LHCN-M2 (cell line): ENCODE results near the gene CPNE9. TPM values are rescaled to one million over a fixed set of nuclear protein-coding genes. Genes with fewer than 3 reads are reported as not detected.

Experiments used
- DNase-seq: peaks from one replicate; pipeline ENCODE4 v3.0.0-alpha.2; 2012; ENCODE audit warnings: low read depth
- total RNA-seq: library from RNA; depleted of rRNA; stranded (reverse); fragments of >200 nt; gene quantifications from 2 replicates; pipeline ENCODE4 v1.2.3, GENCODE V29; 2014

Gene CPNE9
- total RNA-seq, 1 experiment from 2014 or later: not detected

DNA sequence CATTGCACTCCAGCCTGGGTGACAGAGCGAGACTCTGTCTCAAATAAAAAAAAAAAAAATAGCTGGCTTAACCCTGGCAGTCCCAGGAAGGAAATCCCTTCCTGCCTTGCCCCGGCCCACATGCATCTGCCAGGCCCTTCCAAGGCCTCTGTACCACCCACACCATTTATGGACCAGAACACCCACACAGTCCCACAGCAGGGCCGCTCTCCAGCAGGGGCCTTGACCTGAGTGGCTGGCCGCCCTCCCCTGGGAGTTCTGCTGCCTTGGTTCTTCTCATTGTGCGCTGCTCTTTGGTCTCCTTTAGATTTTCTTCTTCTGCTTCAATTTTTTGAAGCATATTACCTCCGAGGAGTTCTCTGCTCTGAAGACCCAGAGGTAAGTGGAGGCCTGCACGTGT is 16.1 kb upstream of the CPNE9 start:
- no peak for DNase-seq

DNA sequence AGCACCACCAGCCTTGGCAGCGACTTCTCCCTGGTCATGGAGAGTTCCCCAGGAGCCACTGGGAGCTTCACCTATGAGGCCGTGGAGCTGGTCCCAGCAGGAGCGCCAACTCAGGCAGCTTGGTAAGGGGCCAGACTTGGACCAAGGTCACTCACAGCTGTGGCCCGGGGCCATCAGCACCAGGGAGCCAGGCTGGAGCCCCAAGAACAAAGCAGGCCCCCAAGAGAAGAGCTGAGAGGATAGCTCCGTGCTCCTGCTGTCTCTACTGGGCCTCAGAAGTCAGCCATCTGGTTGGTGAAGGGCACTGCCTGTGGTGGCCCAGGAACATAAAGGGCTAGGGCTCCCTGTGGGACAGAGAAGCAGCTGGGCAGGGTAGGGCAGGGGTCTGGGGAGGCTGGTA is 14.7 kb upstream of the CPNE9 start:
- DNase-seq: no peak

DNA sequence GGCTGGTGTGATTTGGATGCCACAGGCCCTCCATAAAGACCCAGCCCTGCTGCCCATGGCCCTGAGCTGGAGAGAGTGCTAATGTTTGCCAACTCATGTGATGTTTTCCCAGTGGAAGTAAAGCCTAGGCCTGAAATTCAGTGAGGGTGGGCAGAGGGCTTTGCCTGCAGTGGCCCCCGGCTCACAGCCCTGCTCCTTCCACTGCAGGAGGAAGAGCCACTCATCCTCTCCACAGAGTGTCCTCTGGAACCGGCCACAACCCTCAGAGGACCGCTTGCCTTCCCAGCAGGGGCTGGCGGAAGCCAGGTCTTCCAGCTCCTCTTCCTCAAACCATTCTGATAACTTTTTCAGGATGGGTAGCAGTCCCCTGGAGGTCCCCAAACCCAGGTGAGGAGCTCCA is 13.9 kb upstream of the CPNE9 start:
- no peak for DNase-seq

DNA sequence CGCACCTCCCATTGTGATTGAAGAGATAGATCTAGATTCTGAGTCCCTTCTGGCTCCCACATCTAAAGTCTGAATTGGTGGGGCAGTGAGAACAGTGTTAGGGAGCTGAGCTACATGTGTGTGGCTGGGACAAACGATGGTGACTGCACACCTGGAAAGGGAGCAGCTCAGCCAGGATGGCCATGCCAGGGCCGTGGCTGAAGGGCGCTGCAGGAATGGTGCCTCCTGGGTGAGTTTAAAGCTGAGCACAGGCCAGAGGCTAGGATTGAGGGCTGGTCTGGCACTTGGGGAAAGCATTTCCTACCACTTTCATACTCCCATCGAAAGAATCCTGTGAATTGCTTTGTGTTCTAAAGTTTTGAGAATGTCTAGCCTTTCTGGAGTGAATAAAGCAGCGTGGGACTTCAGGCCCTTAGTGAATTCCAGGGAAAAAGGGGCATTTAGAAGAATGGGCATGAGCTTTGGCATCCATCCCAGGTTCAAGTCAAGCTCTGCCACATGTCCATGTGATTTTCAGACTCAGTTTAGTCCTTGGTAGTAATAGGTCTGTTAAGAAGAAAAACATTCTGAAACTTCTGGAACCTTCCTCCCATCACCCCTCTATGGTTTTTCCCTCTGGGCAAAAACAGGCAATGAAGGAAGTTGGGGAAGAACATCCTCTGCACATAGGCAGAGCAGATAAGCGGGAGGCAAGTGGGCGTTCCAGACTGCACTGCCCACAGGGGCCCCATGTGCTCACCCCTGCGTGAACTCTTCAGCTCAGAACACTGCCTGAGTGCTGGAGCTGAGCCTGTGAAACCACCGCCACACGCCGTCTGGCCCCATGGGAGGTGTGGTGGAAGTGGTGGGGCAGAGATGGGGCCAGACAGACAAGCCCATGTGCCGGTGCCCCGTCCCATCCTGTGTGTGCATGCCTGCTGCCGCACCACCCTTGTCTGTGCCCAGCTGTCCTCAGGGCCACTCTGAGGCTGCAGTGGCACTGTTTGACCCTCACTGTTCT is 12.9 kb upstream of the CPNE9 start:
- DNase-seq: peak; percentile 39

DNA sequence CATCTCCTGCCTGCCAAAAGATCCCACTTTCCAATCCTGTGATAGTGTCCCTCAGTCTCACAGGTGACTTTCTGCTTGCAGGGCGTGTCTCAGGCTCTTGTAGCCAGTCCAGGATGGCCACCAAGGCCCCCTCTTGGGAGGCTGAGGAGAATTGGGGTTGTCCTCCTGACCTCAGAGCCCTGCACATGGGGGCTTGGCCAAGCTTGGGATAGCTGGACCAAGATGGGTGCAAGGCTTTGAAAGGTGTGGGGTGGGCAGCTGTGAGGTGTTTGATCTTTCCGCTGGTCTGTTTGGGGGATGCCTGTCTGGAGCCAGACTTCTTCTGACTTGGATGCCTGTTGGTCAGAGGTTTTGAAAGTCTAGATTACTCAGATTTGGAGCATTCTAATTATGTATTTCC is 12.0 kb upstream of the CPNE9 start:
- no peak for DNase-seq

DNA sequence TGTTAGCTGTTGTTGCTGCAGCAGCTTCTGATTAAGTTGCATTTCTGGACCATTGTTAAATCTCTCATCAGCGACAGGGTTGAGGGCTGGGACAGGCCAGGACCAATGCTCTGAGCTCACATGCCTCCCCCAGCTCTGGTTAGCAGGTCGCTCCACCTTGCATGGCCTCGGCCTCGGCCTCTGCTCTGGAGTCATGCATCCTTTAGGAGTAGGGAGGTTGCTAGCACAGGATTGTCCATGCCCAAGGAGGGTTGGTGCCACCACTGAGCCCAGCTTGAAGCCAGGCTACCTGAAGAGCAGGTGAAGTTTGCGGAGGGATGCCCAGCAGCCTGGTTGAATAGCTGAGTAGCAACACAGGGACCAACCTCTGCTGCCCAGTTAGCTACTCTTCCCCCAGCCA is 11.2 kb upstream of the CPNE9 start:
- DNase-seq: no peak

DNA sequence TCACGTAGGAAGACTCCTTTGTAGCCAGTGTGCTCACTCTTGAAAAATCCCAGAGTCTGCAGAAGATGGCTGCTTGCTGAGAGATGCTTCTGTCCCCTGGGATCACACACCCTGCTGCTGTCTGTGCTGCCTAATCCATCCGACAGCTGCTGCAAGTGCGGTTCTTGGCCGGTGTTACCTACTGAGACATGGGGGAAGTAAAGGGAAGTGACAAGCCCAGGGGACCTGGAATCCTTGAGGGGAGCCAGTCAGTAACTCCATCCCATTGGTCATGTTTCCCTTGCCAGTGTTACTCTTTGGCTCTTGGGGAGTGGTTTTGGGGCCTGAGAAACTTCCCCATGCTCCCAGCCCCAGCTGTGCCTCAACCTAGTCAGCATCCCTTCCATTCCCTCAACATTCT is 8.3 kb upstream of the CPNE9 start:
- DNase-seq: peak; percentile 81

DNA sequence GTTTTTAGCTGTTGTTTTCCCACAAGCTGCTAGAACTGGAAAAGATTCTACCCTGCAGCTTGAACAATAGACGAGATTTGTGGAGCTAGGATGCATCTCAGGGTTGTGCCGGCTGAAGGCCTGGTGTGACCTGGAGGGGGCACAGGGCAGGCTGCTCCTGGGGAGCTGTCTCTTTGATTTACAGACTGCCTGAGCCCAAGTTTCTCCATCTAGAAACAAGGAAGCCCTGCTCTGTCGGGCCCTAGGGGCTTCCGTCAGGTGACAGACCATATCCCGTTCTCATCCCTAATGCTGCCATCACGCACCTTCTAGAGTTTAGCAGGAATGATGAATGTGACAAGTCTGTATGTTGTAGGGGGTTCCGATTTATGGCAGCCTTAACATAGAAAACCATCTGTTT is 7.9 kb upstream of the CPNE9 start:
- no peak for DNase-seq

DNA sequence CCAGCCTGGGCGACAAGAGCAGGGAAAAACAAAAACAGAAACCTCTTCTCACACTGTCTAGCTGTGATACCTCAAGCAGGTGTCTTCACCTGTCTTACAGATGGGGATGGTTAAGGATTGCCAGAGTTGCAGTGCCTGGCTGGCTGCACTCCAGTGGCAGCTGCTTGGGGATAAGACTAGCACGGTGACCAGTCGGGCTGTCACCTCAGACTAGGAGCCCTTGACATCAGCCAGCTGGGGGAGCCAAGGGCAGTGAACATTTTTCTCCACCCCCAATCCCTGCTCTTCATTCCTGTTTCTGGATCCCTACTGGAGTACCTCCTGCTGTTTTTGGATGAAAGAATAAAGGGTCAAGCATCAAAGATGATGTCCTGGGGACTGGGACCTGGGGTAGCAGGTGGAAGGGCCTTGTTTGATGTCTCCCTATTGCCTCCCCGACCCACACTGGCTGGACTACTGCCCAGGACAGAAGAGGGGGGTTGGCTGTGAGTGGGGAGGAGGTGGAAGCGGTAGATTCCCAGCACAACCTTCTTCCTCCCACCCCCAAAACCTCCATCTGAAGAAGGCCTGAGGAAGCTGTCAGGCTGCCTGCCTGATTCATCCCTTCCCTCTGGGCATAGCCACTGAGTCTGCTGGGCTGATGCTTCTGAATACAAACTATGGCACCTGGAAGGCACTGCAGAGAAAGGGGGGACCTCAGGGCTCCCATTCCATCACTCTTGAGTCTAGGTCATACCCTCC is 7.0 kb upstream of the CPNE9 start:
- no peak for DNase-seq

DNA sequence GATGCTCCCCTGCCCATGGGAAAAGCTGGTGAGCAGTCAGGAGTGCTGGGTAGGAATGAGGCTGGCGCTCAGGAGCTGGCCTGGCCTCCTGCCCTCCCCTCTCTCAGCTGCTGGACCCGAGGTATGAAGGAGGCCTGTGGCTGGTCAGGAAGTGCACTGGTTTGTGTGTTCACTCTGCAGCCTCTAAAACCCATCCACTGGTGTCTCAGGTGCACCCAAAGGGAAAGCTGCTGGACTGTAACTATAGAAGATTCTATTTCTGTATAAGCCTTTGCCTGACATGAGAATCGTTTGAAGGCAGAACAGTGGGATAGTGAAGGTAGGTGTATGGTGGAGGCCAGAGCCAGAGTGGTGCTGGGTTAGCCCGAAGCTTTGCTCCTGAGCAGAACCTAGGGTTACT is 5.7 kb upstream of the CPNE9 start:
- no peak for DNase-seq

DNA sequence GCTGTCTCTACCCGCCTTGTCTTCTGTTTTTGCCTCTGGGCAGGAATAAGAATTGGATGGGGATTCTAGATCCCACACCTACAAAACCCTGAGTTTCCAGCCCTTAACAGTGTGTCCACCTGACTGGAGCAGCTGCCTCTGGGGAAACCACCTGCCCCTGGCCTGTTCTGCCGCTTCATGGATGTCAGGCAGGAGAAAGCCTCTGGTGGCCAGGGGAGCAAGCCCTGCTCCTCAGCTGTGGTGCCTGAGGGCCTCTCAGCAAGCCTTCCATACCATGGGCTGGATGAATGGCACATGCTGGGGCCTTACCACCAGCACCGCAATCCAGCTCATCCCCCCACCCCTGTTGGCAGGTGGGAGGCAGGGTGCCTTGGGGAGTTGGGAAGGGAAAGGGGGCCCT is 5.3 kb upstream of the CPNE9 start:
- DNase-seq: no peak

DNA sequence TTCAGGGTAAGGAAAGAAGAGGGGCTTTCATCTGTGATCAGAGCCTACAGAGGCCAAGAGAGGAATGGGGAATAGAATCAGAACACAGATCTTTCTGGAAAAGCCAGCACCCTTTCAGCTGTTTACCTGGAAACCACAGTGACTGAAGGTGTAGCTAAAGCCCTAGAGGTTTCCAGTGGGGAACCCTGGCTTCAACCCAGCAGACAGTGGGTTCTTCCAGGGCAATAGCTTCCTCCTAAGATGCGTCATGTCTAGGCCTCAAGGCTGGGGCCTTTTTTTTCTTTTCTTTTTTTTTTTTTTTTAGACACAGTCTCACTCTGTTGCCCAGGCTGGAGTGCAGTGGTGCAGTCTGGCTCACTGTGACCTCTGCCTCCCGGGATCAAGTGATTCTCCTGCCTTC is 3.1 kb upstream of the CPNE9 start:
- no peak for DNase-seq

DNA sequence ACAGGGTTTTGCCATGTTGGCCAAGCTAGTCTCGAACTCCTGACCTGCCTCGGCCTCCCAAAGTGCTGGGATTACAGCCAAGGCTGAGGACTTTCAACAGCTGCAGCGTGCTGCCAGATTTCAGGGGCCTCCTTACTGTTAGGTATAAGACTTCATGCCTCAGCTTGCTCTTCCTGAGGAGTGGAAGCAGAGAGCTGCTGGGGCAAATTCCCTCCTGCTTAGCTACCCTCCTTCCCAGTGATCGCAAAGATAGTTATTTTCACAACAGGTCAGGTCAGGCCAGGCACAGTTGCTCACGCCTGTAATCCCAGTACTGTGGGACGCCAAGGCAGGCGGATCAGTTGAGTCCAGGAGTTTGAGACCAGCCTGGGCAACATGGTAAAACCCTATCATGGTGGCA is 2.6 kb upstream of the CPNE9 start:
- no peak for DNase-seq

DNA sequence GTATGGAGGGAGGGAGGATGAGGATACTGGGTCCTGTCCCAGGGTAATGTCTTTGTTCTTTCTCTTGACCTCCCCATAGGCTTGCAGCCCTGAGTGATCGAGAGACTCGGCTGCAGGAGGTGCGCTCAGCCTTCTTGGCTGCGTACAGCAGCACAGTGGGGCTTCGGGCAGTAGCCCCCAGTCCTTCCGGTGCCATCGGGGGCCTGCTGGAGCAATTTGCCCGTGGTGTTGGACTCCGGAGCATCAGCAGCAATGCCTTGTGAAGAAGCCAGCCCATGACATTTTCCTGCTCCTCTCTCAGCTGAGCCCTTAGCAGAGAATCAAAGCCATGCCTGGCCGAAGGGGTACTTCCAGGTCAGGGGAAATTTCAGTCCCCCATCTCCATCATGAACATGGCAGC is 1.9 kb upstream of the CPNE9 start:
- DNase-seq: no peak

DNA sequence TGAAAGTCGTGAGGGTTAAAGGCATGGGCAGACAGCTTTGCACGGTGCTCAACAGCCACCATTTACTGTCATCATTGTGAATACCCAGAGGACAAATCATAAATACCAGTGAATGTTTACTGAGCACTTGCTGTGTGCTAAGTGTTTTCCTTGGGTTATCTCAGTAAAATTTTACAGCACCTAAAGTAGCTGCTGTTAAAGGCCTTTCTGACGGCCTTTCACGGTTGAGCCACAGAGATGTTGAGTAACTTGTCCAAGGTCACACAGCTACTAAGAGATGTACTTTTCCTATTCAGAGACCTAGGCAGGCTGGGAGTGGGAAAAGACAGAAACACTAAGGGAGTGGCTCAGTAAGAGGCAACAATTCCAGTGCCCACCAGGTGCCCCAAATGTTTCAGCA is 393 bp upstream of the CPNE9 start:
- no peak for DNase-seq

DNA sequence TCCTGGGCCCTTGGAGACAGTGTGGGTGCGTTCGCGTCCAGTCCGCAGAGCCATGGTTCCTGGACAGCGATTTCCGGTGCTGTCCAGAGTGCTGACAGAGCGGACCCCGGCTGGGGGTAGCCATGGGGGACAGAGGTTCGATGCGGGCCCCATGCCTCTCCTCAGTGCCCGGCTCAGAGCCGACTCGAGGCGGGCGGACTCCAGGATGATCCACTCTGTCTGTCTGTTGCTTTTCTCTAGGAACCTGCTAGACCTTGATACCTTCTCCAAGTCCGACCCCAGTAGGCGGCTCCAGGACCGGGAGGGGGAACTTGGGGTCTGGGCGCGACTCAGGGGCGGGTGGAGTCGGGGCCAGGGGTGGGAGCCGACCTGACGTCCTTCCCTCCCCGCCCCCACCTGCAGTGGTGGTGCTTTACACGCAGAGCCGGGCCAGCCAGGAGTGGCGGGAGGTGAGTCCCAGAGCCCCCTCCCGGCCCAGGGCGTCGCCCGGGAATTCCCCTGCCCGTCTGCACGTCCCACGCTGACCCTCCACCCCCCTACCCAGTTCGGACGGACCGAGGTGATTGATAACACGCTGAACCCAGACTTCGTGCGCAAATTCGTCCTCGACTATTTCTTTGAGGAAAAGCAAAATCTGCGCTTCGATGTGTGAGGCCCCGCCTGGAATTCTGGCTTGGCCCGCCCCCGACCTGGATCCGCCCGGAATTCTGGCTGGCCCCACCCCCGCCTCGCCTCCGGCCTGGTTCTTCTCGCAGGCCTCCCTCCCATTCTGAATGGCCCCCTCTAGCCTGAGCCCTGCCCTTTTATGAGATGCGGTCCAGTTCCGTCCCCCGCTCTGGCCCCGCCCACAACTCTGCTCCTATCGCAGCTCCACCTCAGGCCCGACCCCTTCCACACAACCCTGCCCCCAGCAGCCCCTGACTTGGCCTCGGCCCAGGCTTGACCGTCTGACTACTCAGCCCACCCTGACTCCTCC is 1.0 kb downstream of the CPNE9 start:
- DNase-seq: no peak

DNA sequence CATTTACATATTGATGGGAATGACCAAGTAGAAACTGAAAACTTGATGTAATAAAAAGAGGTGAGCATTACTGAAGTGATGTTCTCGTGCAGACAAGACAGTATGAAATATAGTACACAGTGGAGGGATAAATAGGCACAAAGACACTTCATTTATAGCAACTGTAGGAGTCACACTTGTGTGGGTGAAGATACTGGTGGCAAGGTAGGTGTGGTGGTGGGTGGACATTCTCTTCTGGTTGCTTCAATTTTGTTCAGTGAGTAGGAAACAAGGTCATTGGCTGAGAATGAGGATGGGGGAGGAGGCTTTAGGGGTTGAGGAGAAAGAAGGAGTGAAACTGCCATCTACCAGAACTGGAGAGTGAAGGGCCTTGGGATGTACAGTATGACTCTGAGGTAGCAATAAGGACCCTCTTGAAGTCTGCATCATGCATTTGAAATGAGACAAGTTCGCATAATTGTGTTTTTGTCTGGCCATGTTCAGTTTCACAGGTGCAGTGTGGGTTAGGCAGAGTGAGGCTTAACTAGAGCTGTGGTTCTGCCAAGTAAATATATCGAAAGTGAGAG is 6.6 kb downstream of the CPNE9 start:
- no peak for DNase-seq

DNA sequence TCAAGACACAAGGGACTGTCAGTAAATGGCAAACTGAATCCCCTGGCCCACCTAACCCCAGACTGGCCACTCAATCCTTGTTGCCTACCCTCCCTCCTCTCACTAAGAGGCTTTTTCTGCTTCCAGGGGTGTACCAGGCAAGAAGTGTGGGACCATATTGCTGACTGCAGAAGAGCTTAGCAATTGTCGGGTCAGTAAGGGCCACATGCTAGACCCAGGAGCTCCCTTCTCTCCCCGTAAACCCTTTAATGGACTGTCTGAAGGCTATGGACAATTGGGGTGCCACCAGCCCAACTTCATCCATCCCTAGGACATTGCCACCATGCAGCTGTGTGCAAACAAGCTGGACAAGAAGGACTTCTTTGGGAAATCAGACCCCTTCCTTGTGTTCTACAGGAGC is 8.8 kb downstream of the CPNE9 start:
- no peak for DNase-seq

DNA sequence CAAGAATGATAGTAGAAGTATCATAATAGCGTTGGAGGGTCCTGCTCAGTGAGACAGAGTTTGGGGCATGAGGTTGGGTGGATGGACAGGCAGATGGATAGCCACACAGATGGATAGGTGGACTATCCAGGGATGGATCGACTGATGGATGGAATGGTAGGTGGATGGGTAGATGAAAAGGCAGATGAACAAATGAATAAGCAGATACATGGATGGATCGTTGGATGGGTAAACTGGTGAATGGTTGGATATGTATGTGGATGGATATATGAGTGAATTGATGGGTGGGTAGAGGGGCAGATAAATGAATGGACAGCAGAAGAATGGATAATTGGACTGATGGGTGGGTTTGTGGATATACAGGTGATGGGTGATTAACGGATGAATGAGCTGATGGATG is 9.5 kb downstream of the CPNE9 start:
- DNase-seq: no peak

DNA sequence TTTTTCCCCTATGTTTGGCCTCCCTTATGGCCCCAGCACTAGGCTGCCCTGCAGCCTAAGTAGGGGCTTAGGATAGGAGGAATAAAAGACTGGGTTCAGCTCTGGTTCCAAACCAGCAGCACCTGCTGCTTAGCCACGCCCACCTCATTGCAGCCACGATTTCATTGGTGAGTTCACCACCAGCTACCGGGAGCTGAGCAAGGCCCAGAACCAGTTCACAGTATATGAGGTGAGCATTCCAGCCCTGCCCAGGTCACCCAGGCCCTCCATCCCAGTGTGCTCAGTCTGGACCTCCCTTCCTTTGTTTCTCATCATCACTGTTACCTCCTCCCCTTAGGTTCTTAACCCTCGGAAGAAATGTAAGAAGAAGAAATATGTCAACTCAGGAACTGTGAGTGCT is 11.5 kb downstream of the CPNE9 start:
- no peak for DNase-seq

DNA sequence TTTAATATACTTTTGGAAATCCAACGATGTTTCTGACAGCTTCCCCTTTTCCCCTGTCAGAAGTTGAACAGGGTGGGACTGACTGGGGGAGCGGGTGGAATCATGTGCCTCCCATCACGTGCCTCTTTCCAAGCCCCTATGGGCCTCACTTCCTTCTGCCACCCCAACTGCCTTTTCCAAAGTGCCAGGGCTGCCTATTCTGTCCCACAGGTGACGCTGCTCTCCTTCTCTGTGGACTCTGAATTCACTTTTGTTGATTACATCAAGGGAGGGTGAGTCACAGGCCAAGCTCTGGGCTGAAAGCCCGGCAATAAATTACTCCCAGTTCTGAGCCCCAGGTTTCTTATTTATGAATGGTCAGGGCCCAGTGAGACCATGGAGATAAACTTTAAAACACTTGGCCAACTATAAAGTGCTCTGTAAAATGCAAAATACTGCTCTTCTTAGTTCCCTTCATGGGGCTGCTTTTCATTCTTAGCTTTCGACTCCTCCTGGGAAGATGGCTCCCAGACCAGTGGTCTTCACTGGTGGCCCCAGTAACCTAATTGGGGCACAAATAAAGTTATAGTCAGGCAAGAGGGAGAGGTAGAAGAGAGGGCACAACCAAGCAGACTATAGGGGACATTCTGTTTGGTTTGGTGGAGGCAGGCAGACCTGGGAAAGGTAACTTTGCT is 12.3 kb downstream of the CPNE9 start:
- DNase-seq: peak; percentile 86
